Activated gamma-delta T cell (primary cell): ENCODE measurements around the gene UBTD1.
"Not testable (repeated sequence)": the region's sequence is repeated elsewhere in the genome, so short reads cannot be mapped to it uniquely, and the experiment has no call there.

Source experiments
- DNase-seq: peaks from one replicate; lab custom pipeline; 2025; lab: John Stamatoyannopoulos, UW
- total RNA-seq, 2 donors: gene quantifications; one replicate each; lab custom pipeline; 2026; lab: John Stamatoyannopoulos, UW

The UBTD1 gene, protein sequence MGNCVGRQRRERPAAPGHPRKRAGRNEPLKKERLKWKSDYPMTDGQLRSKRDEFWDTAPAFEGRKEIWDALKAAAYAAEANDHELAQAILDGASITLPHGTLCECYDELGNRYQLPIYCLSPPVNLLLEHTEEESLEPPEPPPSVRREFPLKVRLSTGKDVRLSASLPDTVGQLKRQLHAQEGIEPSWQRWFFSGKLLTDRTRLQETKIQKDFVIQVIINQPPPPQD
- 1.8 to 2.0 reads per million in 2 donors for total RNA-seq

DNA sequence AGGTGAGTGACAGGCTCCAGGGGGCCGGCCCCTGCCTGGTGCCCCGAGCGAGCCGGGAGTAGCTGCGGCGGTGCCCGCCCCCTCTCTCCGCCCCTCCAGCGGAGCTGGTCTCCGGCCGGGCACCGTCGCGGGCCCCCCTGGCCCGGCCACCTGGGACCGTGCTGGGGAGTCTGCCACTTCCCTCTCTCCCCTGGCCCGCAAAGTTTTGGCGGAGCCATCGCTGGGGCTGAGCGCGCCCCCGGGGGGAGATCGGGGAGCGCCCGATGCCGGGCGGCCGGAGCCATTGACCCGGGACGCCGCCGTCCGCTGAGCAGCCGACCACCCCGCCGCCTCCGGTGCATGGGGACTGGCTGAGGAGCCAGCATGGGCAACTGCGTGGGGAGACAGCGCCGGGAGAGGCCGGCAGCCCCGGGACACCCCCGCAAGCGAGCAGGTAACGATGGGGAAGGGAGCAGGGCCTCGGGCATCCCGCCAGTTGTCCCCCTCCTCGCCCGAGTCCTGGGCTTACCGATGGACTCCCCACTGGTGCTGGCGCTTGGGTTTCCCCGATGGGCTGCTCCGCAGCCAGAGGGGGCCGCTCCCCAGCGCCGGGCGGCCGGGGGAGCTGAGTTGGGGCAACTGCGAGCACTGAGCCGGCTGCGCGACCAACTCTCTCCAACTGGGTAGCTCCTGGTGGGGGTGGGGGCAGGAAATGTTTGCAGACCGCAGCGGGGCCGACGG is at the start of gene UBTD1:
Gene UBTD1 (plus strand): TSS at position 84 of the 720 bp plus-strand sequence. CDS start 280 bp downstream, at position 364.
- DNase-seq: peak; percentile 21

DNA sequence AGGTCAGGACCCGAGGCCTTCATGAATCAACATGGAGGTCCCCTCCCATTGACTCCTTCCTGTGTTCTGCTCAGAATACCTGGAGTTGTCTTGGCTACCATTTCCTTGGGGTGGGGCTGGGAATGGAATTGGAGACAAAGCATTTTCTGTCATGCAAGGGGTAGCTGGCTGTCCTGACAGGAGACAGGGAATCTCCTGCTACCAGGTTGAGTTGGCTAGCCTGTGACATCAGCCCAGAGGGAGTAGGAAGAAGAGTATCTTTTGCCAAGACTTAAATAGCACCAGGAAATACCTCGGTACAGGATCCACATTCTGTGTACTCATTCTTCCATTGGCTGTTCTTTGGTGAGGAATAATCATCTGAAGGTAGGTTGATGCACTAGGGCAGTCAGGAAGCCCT is 47.9 kb upstream of the UBTD1 start:
- DNase-seq: no peak

DNA sequence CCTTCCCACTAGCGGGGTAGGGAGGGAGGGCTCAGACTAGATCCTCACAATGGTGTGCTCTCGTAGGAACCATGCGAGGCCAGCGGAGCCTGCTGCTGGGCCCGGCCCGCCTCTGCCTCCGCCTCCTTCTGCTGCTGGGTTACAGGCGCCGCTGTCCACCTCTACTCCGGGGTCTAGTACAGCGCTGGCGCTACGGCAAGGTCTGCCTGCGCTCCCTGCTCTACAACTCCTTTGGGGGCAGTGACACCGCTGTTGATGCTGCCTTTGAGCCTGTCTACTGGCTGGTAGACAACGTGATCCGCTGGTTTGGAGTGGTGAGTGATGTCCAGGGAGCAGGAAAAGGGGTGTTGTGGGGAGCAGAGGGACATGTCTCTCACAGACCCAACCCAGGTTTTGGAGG is 47.1 kb upstream of the UBTD1 start:
- DNase-seq: no peak

DNA sequence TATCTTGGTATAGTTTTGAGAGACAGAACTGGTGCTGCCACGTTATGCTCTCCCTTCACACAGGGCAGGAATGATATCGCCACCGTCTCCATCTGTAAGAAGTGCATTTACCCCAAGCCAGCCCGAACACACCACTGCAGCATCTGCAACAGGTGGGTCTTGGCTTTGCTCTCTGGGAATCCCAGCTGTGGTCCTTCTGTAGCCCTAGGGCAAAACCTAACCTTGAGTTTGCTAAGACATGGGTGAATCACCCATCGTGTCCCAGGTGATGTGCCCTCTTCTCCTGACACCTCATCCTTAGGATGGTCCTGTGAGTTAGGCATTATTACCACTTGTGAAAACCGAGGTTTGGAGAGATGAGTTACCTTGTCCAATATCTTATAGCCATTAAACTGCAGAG is 46.4 kb upstream of the UBTD1 start:
- no peak for DNase-seq

DNA sequence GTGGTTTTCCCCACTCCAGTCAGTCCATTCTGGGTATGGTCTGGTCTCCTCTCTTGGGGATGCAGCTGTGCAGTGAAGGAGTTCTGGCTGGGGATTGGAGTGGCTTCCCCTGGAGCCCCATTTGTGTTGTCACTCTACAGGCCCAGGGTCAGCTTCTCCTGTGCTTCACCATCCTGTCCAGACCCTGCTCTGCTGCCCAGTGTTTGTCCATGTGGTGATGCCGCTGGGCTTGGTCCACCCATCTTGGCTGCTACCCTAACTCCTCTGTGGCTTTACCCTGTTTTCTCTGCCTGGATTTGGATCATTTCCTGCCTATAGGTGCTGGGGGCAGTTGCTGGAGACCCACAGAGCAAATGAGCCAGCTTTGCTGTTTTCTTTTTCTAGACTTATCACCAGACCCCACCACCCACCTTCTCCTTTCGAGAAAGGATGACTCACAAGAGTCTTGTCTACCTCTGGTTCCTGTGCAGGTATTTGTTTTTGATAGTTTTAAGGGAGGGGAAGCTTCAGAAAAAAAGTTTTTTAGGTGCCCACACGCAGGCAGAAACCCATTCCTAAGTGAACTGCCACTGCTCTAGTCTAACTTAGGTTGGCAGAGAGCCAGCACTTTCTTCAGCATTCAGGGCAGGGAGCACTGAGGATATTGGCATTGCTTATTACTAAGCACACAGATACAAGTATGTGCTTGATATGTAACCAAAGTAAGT is 44.2 kb upstream of the UBTD1 start:
- DNase-seq: no peak

DNA sequence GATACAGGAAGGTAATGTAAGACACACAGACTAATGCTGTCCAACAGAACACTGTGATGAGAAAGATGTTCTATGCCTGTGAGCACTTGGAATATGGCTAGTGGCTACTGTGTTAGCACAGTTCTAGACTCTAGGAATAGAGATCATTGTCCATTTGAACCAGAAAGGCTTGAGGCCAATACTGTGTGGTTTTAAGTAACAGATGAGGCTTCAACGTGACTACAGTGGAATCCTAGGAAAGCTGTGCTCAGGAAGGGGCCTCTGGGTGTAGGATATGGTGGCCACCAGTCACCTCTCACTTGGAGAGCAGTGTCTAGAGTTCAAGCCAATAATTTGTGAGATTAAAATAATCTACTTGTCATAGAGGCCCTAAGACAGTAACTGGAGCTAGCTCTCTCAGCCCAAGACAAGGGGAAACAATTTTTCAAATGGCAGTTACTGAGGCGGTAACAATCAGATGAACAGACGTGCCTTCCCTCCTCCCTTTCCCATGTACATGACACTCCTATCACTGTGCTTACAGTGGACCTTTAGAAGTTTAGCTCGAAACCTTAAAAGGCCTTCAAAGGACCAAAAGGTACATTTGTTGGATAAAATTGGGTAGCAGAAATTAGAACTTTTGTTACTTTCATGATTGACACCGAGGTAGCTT is 42.6 kb upstream of the UBTD1 start:
- DNase-seq: no peak

DNA sequence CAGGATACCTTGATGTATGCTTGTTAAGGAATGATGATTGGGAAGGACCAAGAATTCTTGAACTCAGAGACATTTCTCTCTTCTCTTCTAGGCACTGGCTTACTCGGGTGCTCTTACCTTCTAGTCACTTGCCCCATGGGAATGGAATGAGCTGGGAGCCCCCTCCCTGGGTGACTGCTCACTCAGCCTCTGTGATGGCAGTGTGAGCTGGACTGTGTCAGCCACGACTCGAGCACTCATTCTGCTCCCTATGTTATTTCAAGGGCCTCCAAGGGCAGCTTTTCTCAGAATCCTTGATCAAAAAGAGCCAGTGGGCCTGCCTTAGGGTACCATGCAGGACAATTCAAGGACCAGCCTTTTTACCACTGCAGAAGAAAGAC is 42.0 kb upstream of the UBTD1 start:
- DNase-seq: no peak

DNA sequence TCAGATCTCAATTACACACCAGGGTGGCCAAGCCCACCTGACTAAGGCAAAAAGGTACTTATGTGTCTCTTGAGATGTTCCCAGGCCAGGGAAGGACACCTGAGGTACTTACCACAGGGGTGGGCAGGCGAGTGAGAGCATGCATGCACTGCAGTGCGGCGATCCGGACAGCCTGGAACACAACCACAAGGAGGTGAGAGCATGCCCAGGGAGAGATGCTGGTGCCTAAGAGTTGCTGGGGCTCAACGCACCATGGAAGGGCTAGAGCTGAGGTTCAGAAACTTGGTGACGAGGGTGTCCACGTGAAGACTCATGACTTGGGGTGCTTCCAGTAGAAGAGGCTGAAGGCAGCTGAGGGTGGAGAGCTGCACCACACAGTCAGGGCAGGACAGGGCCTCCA is 39.6 kb upstream of the UBTD1 start:
- DNase-seq: no peak

DNA sequence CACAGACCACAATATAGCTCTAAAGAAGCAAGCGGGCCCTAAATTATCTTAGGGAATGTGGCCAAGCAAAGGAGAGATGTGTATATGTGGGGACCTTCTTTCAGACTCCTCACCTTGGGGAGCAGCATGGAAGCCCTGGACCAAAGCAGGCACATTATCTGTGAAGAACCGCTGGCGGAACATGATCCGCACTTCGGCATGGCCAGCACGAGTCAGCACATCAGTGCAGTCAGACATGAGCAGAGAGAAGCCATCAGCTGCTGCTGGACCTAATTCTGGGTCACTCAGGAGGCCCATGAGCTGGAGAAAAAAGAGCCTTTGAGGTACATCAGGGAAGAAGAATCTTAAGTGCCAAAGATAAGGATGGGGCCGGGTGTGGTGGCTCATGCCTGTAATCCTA is 38.8 kb upstream of the UBTD1 start:
- DNase-seq: no peak

DNA sequence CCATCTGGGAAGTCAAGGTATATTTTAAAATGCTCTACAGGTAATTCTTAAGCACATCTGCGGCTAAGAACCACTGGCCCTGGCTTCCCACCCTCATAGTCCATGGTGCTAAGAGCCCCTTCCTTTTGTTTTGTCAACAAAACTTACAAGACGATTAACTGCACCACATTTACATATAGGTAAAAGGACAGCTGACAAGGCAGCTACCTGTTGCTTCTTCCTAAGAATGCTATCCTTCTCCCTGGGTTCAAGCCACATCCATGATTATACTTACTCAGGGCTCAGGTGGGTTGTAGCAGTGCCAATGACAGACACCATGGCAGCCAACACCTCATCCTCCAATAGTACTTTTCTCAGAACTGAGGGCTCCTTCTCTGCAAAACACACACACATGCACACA is 36.4 kb upstream of the UBTD1 start:
- no peak for DNase-seq

DNA sequence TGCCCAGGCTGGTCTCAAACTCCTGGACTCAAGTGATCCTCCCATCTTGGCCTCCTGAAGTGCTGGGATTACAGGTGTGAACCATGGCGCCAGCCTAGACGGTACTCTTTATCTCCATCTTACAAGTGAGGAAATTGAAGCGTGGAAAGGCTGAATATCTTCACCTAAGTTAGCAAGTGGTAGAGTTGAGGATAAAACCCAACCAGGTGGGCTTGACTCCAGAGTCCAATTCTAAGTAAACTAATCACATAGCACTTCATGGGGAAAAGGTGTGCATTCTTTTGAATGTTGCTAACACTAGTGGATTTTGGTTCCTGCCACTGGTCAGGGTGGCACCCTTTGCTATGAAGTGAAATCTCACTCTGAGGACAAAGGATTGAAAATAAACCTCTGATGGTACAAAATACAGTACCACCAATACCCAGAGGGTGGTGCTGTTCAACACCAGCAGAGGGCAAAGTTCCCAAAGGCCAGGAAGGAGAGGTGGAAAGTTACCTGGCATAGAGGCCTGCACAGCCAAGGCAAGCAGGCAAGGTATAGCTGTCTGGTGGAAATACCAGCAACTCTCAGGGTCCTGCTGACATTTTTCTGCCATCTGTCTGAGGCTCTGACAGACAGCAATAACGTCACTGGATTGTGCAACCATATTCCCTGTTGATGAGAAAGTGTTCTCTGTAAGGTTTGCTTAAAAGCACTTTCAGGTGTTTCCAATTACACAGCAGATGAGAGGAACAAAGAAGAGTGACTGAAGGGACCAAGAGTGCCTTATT is 35.2 kb upstream of the UBTD1 start:
- no peak for DNase-seq

DNA sequence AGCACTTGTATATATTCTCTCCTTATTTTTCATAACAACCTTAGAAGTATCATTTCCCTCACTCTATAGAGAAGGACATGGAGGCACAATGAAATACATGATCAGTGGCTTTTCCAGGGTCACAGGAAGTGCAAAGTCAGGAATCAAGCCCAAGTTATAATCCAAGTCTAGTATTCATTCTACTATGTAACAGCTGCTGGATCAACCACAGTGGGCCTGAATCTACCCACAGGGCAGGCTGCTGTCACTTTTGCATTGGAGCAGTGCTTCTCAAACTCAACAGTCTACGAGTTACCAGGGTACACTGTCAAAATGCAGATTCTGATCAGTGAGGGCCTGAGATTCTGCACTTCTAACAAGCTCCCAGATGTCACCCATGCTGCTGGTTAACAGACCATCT is 34.5 kb upstream of the UBTD1 start:
- no peak for DNase-seq

DNA sequence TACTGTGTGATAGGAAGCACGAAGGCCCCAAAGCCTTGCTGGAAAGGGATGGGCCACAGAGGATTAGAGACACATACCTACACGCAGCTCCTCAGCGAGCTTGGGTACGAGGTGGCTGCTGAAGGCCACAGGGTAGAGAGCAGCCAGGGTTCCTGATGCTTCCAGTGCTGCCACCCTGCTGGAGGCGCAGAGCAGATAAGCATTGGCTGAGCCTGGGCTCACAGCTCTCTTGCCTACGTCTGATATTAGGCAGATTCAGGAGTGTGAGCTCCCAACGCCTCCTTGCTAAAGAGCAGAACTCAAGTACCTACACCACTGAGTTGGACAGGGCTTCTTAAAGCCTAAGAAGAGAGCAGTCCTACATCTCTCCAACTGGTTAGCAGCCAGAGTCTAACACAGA is 32.7 kb upstream of the UBTD1 start:
- no peak for DNase-seq

DNA sequence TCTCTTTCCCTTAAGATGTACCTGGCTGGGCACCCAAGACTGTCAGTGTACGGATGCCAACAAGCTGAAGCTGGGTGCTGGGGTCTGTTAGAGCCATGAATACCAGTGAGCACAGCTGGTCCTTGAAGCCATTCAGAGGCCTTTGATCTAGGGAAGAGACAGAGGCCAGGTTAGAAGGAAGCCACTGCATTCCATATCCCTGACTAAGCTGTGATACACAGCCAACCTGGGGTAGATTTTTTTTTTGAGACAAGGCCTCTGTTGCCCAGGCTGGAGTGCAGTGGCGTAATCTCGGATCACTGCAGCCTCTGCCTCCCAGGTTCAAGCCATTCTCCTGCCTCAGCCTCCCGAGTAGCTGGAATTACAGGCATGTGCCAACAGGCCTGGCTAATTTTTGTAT is 32.0 kb upstream of the UBTD1 start:
- no peak for DNase-seq

DNA sequence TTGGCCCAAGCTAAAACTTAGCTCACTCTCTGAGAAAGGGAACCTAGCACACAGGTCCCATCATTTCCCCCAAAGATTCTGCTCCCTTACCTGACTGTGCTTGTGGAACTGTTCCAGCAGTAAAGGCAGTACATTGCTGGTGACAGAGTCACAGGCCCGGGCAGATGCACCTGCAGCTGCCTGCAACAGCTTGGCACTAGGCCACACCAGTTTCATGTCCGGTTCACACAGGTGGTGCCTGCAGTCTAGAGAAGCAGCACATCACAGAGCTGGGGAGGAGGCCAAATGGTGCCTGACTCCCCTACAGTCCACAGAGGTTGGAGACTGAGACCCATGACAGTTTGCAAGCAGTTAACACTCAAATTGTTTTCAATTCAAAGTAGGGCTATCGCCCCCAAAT is 30.6 kb upstream of the UBTD1 start:
- no peak for DNase-seq

DNA sequence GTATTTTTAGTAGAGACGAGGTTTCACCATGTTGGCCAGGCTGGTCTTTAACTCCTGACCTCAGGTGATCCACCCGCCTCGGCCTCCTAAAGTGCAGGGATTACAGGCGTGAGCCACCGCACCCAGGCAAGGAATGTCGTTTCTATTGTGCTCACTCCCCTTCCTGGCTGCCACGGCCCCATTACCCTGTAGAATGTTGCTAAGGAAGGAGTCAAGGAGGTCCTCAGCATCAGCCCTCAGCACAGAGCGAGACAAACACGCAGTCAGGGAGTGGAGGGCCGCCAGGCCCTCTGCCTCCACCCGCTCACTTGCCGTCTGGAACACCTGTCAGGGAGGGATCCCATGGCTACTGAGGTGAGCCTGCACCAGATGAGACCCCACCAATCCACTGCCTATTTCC is 29.9 kb upstream of the UBTD1 start:
- not testable (repeated sequence) for DNase-seq

DNA sequence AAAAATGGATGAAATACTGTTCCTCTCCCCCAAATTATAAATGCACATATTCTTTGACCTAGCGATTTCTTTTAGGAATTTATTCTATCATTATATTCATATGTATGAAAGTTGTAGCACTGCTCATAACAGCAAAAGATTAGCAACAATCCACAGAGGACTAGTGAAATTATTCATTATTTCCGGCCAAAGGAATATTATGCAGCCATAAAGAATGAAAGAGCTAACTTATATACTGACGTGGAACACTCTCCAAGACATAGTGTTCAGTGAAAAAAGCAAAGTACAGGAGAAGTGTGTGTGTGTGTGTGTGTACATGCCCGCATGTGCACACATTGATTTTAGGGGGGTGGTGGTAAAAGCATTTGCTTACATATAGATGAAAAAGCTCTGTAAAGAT is 23.8 kb upstream of the UBTD1 start:
- DNase-seq: no peak

DNA sequence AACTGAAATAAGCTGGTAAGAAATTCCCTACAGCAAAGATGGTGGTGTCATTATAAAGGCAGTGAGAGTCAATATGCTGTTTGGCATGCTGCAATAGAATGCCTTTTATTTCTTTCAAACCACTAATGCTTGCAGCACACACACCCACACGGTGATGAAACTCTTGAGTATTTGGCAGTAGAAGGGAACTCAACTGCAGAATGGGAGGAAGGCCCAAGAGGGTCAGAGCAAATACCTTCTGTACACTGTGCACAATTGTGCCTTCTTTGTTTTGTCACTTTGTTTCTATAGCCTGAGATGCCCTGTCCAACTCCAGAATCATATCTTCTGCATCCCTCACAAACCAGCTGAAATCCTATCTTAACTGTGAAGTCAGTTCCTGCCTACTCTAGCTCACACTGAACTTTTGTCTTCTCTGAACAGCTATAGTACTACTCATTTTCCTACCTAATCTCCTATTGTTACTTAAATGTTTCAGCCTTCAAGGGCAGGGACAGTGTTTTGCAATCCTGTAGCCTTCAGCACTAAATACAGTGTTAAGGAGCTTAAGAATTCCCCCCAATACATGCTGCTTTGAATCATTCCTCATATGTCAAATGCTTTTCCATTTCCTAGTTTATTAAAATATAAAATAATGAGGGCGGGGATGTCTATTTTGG is 22.7 kb upstream of the UBTD1 start:
- no peak for DNase-seq

DNA sequence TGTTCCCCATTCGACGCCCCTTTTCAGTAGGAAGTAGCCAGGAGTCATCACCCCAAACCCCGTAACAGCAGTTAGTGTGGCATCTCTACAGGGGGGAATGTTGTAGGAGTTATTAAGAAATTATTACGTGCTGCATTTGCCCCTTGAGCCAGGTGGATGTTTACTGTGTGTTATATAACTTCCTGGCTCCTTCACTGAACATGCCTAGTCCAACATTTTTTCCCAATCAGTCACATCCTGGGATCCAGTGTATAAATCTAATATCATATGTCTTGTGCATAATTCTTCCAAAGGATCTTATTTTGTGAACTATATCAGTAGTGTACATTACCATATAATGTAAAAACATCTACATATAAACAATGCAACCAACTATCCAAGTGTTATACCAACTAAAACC is 19.3 kb upstream of the UBTD1 start:
- not testable (repeated sequence) for DNase-seq

DNA sequence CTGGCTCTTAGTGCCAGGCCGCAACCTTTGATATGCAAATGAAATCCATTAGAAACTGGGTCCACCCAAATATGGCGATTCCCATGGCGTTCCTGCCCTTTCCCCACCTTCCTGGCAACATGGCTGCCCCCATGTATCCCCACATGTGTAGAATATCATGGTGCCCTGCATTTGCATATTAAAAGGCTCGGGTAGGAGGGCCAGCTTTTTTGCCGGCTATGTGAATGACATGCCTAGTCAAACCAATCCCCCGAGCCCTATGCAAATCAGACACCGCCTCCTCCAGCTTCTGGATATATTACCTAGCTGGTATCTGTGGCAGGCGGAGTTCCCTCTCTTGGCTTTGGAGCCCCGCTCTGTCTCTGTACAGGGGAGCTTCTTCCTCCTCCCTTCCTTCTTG is 18.8 kb upstream of the UBTD1 start:
- DNase-seq: no peak

DNA sequence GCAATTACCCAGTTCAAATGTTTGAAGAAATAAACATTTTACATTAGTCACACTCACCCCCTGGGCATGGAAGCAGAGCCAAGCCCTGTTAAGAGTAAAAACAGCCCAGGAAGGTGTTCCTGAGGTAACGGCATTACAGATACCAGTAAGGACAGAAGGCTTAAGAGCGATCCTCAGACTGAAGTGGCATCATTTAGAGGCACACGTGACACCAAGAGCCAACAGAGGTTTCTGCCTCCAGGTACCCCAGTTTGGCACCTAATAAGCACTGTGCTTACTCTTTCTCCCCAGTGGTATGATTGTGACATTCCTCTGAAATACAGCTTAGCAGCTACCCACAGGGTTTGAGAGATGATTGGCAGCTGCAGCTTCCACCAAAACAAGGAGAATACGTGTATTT is 17.7 kb upstream of the UBTD1 start:
- no peak for DNase-seq
